GM23248 (cell line): Measurements from ENCODE around the gene FGF2. TPM values are rescaled to one million over a fixed set of nuclear protein-coding genes. Genes with fewer than 3 reads are reported as not detected.
A peak's percentile ranks its signal among the peaks of the same experiment; 100 is the strongest.
"Not testable (repeated sequence)": the region's sequence is repeated elsewhere in the genome, so short reads cannot be mapped to it uniquely, and the experiment has no call there.

ENCODE experiments used
- DNase-seq: peaks from one replicate; pipeline ENCODE4 v3.0.0-alpha.2; 2015
- H2AFZ ChIP-seq: fragments of 200-600 bp; sonication (generic); 2 replicates; pipeline ENCODE4 v1.6.1; 2016; ENCODE audit warnings: antibody characterized with exemption
- H3F3A ChIP-seq: fragments of 200-600 bp; sonication (generic); 2 replicates; pipeline ENCODE4 v1.6.1; 2016; ENCODE audit warnings: mild to moderate bottlenecking, antibody characterized with exemption, mixed run types; ENCODE audit not compliant: insufficient read depth
- H3K27ac ChIP-seq: fragments of 200-600 bp; sonication (generic); 2 replicates; pipeline ENCODE4 v1.5.1; 2016; ENCODE audit warnings: mild to moderate bottlenecking
- H3K27me3 ChIP-seq: fragments of 200-600 bp; sonication (generic); replicated peaks from 2 replicates; pipeline ENCODE4 v1.6.1; 2016; ENCODE audit warnings: mild to moderate bottlenecking; ENCODE audit not compliant: insufficient read depth
- H3K36me3 ChIP-seq: fragments of 200-600 bp; sonication (generic); 2 replicates; pipeline ENCODE4 v1.6.1; 2016; ENCODE audit warnings: low read depth, mild to moderate bottlenecking
- H3K4me1 ChIP-seq: fragments of 200-600 bp; sonication (generic); 2 replicates; pipeline ENCODE4 v1.6.1; 2016; ENCODE audit warnings: mild to moderate bottlenecking; ENCODE audit not compliant: insufficient read depth
- H3K4me2 ChIP-seq: fragments of 200-600 bp; sonication (generic); one replicate; pipeline ENCODE4 v1.6.1; 2016; ENCODE audit warnings: mild to moderate bottlenecking; ENCODE audit not compliant: unreplicated experiment
- H3K4me3 ChIP-seq: fragments of 200-600 bp; sonication (generic); 2 replicates; pipeline ENCODE4 v1.5.1; 2016; ENCODE audit warnings: mild to moderate bottlenecking
- H3K79me2 ChIP-seq: fragments of 200-600 bp; sonication (generic); 2 replicates; pipeline ENCODE4 v1.6.1; 2016; ENCODE audit warnings: mild to moderate bottlenecking; ENCODE audit not compliant: insufficient read depth
- H3K9ac ChIP-seq: fragments of 200-600 bp; sonication (generic); 2 replicates; pipeline ENCODE4 v1.6.1; 2016; ENCODE audit warnings: mild to moderate bottlenecking
- H3K9me2 ChIP-seq: fragments of 200-600 bp; sonication (generic); 2 replicates; pipeline ENCODE4 v1.6.1; 2016; ENCODE audit warnings: mixed run types, mild to moderate bottlenecking, moderate library complexity; ENCODE audit not compliant: insufficient read depth
- H3K9me3 ChIP-seq: fragments of 200-600 bp; sonication (generic); one replicate; pipeline ENCODE4 v1.6.1; 2017; ENCODE audit warnings: low read depth
- H4K20me1 ChIP-seq: fragments of 200-600 bp; sonication (generic); 2 replicates; pipeline ENCODE4 v1.6.0; 2016; ENCODE audit not compliant: insufficient read depth
- EZH2 ChIP-seq: fragments of 200-600 bp; sonication (generic); IDR thresholded peaks from 2 replicates; pipeline ENCODE4 v1.6.1; 2018; ENCODE audit warnings: antibody characterized with exemption, mild to moderate bottlenecking; ENCODE audit not compliant: insufficient read depth, poor library complexity, severe bottlenecking
- EZH2phosphoT487 ChIP-seq: fragments of 200-600 bp; sonication (generic); IDR thresholded peaks from 2 replicates; pipeline ENCODE4 v1.6.1; 2018; ENCODE audit warnings: antibody characterized with exemption, moderate library complexity, mild to moderate bottlenecking, low read depth; ENCODE audit not compliant: insufficient read depth
- WGBS, 2 experiments: methylation state at CpG; one replicate each; pipeline ENCODE4 v1.1.6; 2015 to 2017; ENCODE audit warnings: low lambda C conversion rate in 2 of 2, low coverage in 1 of 2; ENCODE audit errors: missing lambda C conversion rate in 2 of 2; 5-methylcytosine and 5-hydroxymethylcytosine counted together
- in situ Hi-C: fragments of 300-500 bp; cut with MboI; formaldehyde crosslinking; loops from 2 replicates; pipeline ENCODE4 v1.15.0; 2020
- polyA plus RNA-seq: library from polyadenylated mRNA; unstranded; fragments of >200 nt; fragmentation: Nextera tagmentation; extraction: Ambion mirVana; gene quantifications from 2 replicates; pipeline ENCODE4 v1.2.1, GENCODE V29; 2016
- total RNA-seq: library from RNA; depleted of rRNA; stranded (reverse); fragments of >200 nt; shearing (Covaris generic); gene quantifications from 2 replicates; pipeline ENCODE4 v1.2.3, GENCODE V29; 2014

Gene FGF2
- total and polyA plus RNA-seq, 2 experiments from 2014 or later = 36.9 to 306 TPM

DNA sequence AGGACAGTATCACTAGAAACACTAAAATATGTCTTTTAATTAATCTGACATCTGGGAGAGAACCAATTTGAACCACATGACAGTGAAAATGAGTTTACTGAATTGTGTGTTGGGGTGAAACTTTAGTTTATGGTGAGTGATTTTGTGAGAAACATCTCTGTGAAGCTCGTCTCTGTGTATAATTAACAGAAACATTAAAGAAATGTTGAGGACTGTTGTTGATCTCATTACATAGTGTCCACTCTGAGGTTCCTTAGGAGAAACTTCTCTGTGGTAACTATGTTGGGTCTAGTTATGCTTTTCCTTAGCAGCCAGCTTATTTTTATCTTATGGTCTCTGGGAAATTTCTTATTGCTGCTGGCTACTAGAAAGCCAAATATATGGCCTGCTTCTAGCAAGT lies 15.8 kb downstream of the FGF2 start:
- Histone ChIP-seq H3K4me1 (peaks cover 91% of the 10 kb centered on the region), H3F3A (peaks cover 100% of the 10 kb centered on the region), H3K9ac (peak overlapping the region; percentile 13), H3K4me3 (0 out of 2 replicates have a peak overlapping the region, but pooled peaks have one; percentile 21), H3K27ac (peak overlapping the region; percentile 49), H2AFZ (no peak overlapping the region), H3K36me3 (peaks cover 77% of the 10 kb centered on the region), H3K27me3 (no peaks in the 10 kb centered on the region), H3K9me3 (no peaks in the 10 kb centered on the region), H3K4me2 (peak overlapping the region; percentile 45), H3K9me2 (no peaks in the 10 kb centered on the region), H3K79me2 (peaks cover 100% of the 10 kb centered on the region), H4K20me1 (peaks cover 72% of the 10 kb centered on the region)
- 50 to 73% methylated on average over 1 of the region's 1 CpG for WGBS, 2 experiments
- in situ Hi-C loops = no loop called here
- TF ChIP-seq EZH2 (no peak), EZH2phosphoT487 (no peak)
- no peak for DNase-seq

DNA sequence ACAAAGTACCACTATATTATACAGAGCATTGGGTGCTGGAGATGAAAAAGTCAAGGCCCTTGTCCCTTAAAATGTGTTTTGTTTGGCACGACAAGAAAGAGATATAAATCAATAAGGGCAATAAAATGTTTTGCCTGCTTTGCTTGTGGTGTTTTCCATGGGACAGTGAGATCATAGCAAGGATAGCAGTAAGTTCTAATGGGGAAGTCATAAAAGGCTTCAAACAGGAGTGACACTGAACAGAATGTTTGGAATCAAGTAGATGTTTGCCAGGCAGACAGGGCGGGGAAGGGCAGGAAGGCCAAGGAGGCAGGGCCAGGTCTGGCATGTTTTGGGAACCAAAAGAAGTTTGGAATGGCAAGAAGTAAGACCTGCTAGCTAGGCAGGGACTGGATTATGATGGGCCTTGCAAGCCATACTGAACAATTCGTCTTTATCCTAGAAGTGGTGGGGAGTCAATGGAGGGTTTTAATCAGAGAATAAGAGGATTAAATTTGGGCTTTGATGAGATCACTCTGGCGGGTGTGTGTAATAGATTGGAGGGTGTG lies 16.4 kb downstream of the FGF2 start:
- H3K79me2 ChIP-seq = peaks cover 100% of the 10 kb centered on the region
- no peaks in the 10 kb centered on the region for H3K9me2 ChIP-seq
- no peaks in the 10 kb centered on the region for H3K27me3 ChIP-seq
- H3K4me1 ChIP-seq = peaks cover 87% of the 10 kb centered on the region
- H3K4me3 ChIP-seq = peak overlapping the region; percentile 21
- peak overlapping the region; percentile 45 for H3K4me2 ChIP-seq
- in situ Hi-C loops = no loop called here
- H2AFZ ChIP-seq = no peak overlapping the region
- H3K9me3 ChIP-seq = no peaks in the 10 kb centered on the region
- H3K36me3 ChIP-seq = peaks cover 79% of the 10 kb centered on the region
- peaks cover 100% of the 10 kb centered on the region for H3F3A ChIP-seq
- peak overlapping the region; percentile 49 for H3K27ac ChIP-seq
- TF ChIP-seq EZH2phosphoT487 (no peak), EZH2 (no peak)
- DNase-seq = peak; percentile 48
- peaks cover 72% of the 10 kb centered on the region for H4K20me1 ChIP-seq
- H3K9ac ChIP-seq = peak overlapping the region; percentile 13
- WGBS, 2 experiments = 20 to 26% methylated on average over 4 of the region's 4 CpGs

DNA sequence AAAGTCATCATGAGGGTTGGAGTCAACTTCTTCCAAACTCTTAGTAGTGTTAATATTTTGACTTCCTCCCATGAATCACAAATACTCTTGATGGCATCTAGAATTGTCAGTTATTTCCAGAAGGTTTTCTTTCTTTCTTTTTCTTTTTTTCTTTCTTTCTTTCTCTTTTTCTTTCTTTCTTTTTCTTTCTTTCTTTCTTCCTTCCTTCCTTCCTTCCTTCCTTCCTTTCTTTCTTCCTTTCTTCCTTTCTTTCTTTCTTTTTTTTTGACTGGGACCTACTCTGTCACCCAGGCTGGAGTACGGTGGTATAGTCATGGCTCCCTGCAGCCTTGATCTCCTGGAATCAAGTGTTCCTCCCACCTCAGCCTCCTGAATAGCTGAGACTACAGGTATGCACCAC lies 17.8 kb downstream of the FGF2 start:
- Histone ChIP-seq H4K20me1 (peaks cover 73% of the 10 kb centered on the region), H3K27ac (peak overlapping the region; percentile 49; the same call in 1 of the 2 replicates), H3K79me2 (peaks cover 100% of the 10 kb centered on the region), H3F3A (peaks cover 100% of the 10 kb centered on the region), H3K36me3 (peaks cover 74% of the 10 kb centered on the region), H3K4me1 (peaks cover 84% of the 10 kb centered on the region)
- H3K9ac ChIP-seq, DNase-seq, H3K9me3 ChIP-seq, H3K4me3 ChIP-seq, in situ Hi-C loops, H3K27me3 ChIP-seq, H3K4me2 ChIP-seq, H3K9me2 ChIP-seq, H2AFZ ChIP-seq: not testable (repeated sequence)
- 100% methylated on average over 1 of the region's 1 CpG for WGBS, 2 experiments

DNA sequence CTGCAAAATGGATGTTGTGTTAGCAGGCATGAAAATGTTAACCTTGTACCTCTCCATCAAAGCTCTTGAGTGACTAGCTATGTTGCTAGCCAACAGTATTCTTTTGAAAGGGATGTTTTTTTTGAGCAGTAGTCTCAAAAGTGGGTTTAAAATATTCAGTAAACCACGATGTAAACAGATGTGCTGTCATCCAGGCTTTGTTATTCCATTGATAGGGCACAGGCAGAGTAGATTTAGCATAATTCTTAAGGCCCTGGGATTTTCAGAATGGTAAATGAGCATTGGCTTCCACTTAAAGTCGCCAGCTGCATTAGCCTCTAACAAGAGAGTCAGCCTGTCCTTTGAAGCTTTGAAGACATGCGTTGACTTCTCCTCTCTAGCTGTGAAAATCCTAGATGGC lies 18.4 kb downstream of the FGF2 start:
- TF ChIP-seq EZH2 (no peak), EZH2phosphoT487 (no peak)
- no peak overlapping the region for H3K4me2 ChIP-seq
- H3K27me3 ChIP-seq = no peaks in the 10 kb centered on the region
- H3F3A ChIP-seq = peaks cover 100% of the 10 kb centered on the region
- peaks cover 71% of the 10 kb centered on the region for H4K20me1 ChIP-seq
- no peak overlapping the region for H3K4me3 ChIP-seq
- no peak overlapping the region for H2AFZ ChIP-seq
- 86% methylated on average over 3 of the region's 3 CpGs for WGBS, 2 experiments
- peaks cover 72% of the 10 kb centered on the region for H3K36me3 ChIP-seq
- no peak overlapping the region for H3K9ac ChIP-seq
- no peaks in the 10 kb centered on the region for H3K9me2 ChIP-seq
- H3K27ac ChIP-seq = peak overlapping the region; percentile 49; the same call in 1 of the 2 replicates
- DNase-seq = no peak
- peaks cover 78% of the 10 kb centered on the region for H3K4me1 ChIP-seq
- H3K79me2 ChIP-seq = peaks cover 100% of the 10 kb centered on the region
- in situ Hi-C loops = no loop called here
- no peaks in the 10 kb centered on the region for H3K9me3 ChIP-seq

DNA sequence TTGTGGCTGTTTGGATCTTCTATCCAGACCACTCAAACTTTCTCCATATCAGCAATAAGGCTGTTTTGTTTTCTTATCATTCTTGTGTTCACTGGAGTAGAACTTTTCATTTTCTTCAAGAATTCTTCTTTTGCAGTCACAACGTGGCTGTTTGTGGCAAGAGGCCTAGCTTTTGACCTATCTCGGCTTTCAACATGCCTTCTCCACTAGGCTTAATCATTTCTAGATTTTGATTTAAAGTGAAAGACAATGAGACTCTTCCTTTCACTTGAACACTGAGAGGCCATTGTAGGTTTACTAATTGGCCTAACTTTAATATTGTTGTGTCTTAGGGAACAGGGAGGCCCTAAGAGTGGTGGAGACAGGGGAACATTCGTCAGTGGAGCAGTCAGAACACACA lies 19.1 kb downstream of the FGF2 start:
- 67 to 68% methylated on average over 3 of the region's 3 CpGs for WGBS, 2 experiments
- Histone ChIP-seq H3K27me3 (no peaks in the 10 kb centered on the region), H3K4me3 (no peak overlapping the region), H3K79me2 (peaks cover 100% of the 10 kb centered on the region), H3K36me3 (peaks cover 65% of the 10 kb centered on the region), H3K9ac (no peak overlapping the region), H3K9me2 (no peaks in the 10 kb centered on the region), H4K20me1 (peaks cover 72% of the 10 kb centered on the region), H3K9me3 (no peaks in the 10 kb centered on the region), H3K4me1 (peaks cover 75% of the 10 kb centered on the region), H2AFZ (no peak overlapping the region), H3K27ac (peak overlapping the region; percentile 49), H3K4me2 (no peak overlapping the region), H3F3A (peaks cover 100% of the 10 kb centered on the region)
- no peak for DNase-seq
- in situ Hi-C loops = no loop called here
- TF ChIP-seq EZH2 = no peak
- no peak for TF ChIP-seq EZH2phosphoT487
